HFFc6 (cell line): ENCODE measurements around the gene ROBO4. TPM values are rescaled to one million over a fixed set of nuclear protein-coding genes. Genes with fewer than 3 reads are reported as not detected.

Experiments used
- DNase-seq: peaks from one replicate; pipeline ENCODE4 v3.0.0-alpha.2; 2018
- H3K27ac Mint-ChIP-seq: 2 replicates; pipeline ENCODE4 v1.8.0; 2020; ENCODE audit warnings: mild to moderate bottlenecking, mixed read lengths
- H3K27me3 Mint-ChIP-seq: 2 replicates; pipeline ENCODE4 v1.8.0; 2021; ENCODE audit warnings: mild to moderate bottlenecking, moderate library complexity, mixed read lengths; ENCODE audit not compliant: insufficient read depth
- H3K36me3 Mint-ChIP-seq: 2 replicates; pipeline ENCODE4 v1.8.0; 2021; ENCODE audit warnings: low read depth, mixed read lengths
- H3K4me1 Mint-ChIP-seq: 2 replicates; pipeline ENCODE4 v1.8.0; 2020; ENCODE audit warnings: low read depth, mixed read lengths
- H3K4me3 Mint-ChIP-seq: 2 replicates; pipeline ENCODE4 v1.8.0; 2020; ENCODE audit warnings: mild to moderate bottlenecking, moderate library complexity, mixed read lengths
- H3K9me3 Mint-ChIP-seq: 2 replicates; pipeline ENCODE4 v1.8.0; 2020; ENCODE audit warnings: mild to moderate bottlenecking, mixed read lengths
- long read RNA-seq: library from polyadenylated mRNA; unstranded; transcript quantifications from one replicate; pipeline ENCODE4 v2.0.0, GENCODE V29; 2019
- total RNA-seq, 6 experiments: library from RNA; stranded (reverse); fragmentation: NEBNext Ultra II Directional; extraction: Animal tissue kit (Norgen Biotek cat#: 25700); gene quantifications; 2 replicates in 1 of 6; 3 replicates in 5 of 6; pipeline ENCODE4 v1.2.3, GENCODE V29; 2021
- TF ChIP-seq, protein P1 (sequence below): fragments of 200-600 bp; sonication (generic); IDR thresholded peaks from 2 replicates; pipeline ENCODE4 v1.5.0; 2021; ENCODE audit warnings: antibody characterized with exemption, mild to moderate bottlenecking

ROBO4 gene
- under 1 TPM; 0.46 to 0.63 (median 0.56) TPM for total RNA-seq
- long read RNA-seq: 0 reads

DNA sequence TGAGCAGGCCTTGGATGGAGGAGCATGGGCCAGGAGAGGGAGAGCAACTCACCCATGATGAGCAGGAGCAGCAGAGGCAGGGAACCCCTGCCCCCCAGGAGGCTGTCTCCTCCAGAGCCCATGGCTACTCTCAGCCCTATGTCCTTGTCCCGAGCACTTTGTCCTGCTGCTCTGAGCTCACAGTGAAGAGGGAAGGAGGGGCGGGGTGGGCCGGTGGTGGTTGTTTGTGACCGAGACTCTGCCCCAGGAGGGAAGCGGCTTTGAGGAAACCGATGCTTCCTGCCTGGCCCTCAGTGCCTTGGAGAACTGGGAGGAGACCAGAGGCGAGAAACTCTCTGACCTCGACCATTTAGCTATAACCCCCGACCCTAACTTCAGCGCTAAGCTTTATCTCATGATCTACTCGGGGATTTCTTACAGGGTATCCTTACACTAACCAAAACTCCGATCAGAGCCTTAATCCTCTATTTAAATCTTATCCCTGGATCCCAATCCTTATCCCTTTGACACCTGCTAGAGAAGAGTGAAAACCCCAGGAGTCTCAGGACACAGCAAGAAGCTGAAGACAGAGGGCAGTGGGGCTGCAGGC lies at the start of gene ROBO4:
Gene ROBO4, minus strand, starts transcription at position 192 of the 589 bp plus-strand sequence. Its CDS starts 70 bp downstream, at position 122.
- H3K27ac Mint-ChIP-seq: peak within 1 kb of the TSS; percentile 98
- H3K4me1 Mint-ChIP-seq: peaks cover 72% of the 10 kb centered on the region
- no peaks in the 10 kb centered on the region for H3K9me3 Mint-ChIP-seq
- peak within 1 kb of the TSS; percentile 46 for H3K4me3 Mint-ChIP-seq
- peaks cover 2% of the 10 kb centered on the region for H3K27me3 Mint-ChIP-seq
- TF ChIP-seq, protein P1, sequence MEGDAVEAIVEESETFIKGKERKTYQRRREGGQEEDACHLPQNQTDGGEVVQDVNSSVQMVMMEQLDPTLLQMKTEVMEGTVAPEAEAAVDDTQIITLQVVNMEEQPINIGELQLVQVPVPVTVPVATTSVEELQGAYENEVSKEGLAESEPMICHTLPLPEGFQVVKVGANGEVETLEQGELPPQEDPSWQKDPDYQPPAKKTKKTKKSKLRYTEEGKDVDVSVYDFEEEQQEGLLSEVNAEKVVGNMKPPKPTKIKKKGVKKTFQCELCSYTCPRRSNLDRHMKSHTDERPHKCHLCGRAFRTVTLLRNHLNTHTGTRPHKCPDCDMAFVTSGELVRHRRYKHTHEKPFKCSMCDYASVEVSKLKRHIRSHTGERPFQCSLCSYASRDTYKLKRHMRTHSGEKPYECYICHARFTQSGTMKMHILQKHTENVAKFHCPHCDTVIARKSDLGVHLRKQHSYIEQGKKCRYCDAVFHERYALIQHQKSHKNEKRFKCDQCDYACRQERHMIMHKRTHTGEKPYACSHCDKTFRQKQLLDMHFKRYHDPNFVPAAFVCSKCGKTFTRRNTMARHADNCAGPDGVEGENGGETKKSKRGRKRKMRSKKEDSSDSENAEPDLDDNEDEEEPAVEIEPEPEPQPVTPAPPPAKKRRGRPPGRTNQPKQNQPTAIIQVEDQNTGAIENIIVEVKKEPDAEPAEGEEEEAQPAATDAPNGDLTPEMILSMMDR: no peak
- no peaks in the 10 kb centered on the region for H3K36me3 Mint-ChIP-seq
- DNase-seq: no peak

DNA sequence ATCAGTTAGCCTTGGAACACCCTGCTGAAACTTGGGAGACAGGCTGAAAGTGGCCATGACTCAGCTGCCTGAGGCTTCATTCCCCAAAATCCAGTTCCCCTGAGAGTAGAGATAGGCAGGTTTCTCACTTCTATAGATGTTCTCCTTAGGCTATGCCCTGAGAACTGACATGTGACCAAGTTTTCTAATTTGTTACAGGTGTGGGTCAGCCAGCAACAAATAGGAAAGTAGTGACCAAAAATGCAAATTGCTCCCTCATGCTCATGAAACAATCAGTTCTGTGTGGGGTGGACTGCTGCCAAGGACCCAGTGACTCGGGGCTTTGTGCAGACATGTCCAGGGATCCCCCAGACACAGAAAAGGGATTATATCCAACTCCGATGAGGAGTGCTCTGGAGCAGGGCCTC lies 49.1 kb upstream of the ROBO4 start:
- Mint-ChIP-seq H3K9me3 (peaks cover 6% of the 10 kb centered on the region; the same call in 1 of the 2 replicates), H3K27ac (peak overlapping the region; percentile 76), H3K4me3 (no peak overlapping the region), H3K36me3 (peaks cover 8% of the 10 kb centered on the region), H3K4me1 (peaks cover 14% of the 10 kb centered on the region), H3K27me3 (no peaks in the 10 kb centered on the region; the same call in 1 of the 2 replicates)
- peak; percentile 33 for DNase-seq
- TF ChIP-seq, protein P1: no peak

DNA sequence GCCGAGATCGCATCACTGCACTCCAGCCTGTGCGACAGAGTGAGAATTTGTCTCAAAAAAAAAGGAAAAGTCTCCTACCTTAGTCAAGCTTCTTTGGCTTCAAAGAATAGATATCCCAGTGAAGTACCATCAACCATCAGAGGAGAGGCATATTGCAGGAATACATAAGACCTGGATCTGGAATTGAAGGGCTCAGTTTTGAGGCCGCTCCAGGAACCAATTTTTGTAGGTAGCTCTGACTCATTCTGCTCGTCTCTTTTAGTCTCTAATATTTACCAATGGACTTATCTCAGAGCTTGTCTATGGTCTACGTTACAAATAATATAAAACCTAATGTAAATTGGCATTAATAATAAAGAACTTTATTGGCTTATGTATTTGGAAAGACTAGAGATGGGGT lies 48.2 kb upstream of the ROBO4 start:
- TF ChIP-seq, protein P1: no peak
- Mint-ChIP-seq H3K4me3 (no peak overlapping the region), H3K36me3 (peaks cover 8% of the 10 kb centered on the region), H3K27me3 (no peaks in the 10 kb centered on the region; the same call in 1 of the 2 replicates), H3K4me1 (peaks cover 14% of the 10 kb centered on the region), H3K27ac (no peak overlapping the region), H3K9me3 (peaks cover 6% of the 10 kb centered on the region; the same call in 1 of the 2 replicates)
- DNase-seq: no peak

DNA sequence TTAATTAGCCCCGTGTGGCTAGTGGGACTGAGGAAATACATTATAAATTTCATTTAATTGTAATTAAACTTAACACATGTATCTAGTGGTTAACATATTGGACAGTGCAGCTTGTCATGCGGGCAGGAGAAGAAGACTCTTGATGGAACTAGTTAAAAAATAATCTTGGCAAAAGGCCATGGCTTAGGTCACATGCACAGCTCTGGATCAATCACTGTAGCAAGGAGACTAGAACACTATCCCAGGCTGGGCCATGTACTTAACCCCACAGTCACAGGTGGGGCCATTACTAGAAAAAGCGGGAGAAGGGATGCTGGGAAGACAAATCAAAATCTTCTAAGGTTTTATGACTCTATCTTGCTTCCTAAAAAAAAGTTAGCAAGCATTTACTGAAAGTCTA lies 46.9 kb upstream of the ROBO4 start:
- no peak overlapping the region for H3K4me3 Mint-ChIP-seq
- no peaks in the 10 kb centered on the region; the same call in 1 of the 2 replicates for H3K27me3 Mint-ChIP-seq
- peaks cover 8% of the 10 kb centered on the region for H3K36me3 Mint-ChIP-seq
- H3K4me1 Mint-ChIP-seq: peaks cover 14% of the 10 kb centered on the region
- TF ChIP-seq, protein P1: no peak
- DNase-seq: no peak
- H3K27ac Mint-ChIP-seq: no peak overlapping the region
- H3K9me3 Mint-ChIP-seq: peaks cover 6% of the 10 kb centered on the region; the same call in 1 of the 2 replicates

DNA sequence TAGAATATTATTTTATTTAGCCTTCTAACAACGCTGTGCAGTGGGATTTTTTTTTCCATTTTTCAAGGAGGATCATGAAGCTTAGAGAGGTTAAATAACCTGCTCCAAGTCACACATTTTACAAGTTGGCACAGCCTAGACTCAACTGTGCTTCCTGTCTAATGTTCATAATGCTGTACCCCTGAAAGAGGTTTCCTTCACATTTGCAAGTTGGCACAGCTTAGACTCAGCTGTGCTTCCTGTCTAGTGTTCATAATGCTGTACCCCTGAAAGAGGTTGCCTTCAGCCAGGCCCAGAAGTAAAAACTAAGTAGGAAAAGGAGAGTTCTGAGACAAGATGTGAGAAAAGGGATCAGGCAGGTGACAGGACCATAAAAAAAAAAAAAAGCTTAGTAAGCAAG lies 46.1 kb upstream of the ROBO4 start:
- no peak overlapping the region; the same call in 1 of the 2 replicates for H3K27ac Mint-ChIP-seq
- H3K9me3 Mint-ChIP-seq: peaks cover 5% of the 10 kb centered on the region; the same call in 1 of the 2 replicates
- H3K4me1 Mint-ChIP-seq: peaks cover 20% of the 10 kb centered on the region
- H3K36me3 Mint-ChIP-seq: peaks cover 7% of the 10 kb centered on the region
- no peaks in the 10 kb centered on the region; the same call in 1 of the 2 replicates for H3K27me3 Mint-ChIP-seq
- H3K4me3 Mint-ChIP-seq: no peak overlapping the region
- TF ChIP-seq, protein P1: no peak
- no peak for DNase-seq
